ENCODE results near the gene MAD1L1. TPM values are rescaled to one million over a fixed set of nuclear protein-coding genes. Genes with fewer than 3 reads are reported as not detected.

The MAD1L1 gene
- total and polyA plus RNA-seq, 2 of the 4 experiments (the other 2 are of a cell fraction), result 29.0 to 40.9 TPM

- Histone ChIP-seq H3K14ac (replicated peaks; ENCODE audit: low read depth, low read length) (no peak overlapping the region), H2BK15ac (ENCODE audit: low read depth, low read length) (no peak overlapping the region), H4K91ac (ENCODE audit: insufficient read depth, low read depth, low read length) (no peak overlapping the region), H3K4ac (ENCODE audit: low read depth, low read length) (no peak overlapping the region), H3K23ac (ENCODE audit: low read depth, low read length) (no peak overlapping the region), H2AK9ac (replicated peaks; ENCODE audit: low read depth, low read length, poor library complexity) (no peak overlapping the region), H2AFZ (replicated peaks; ENCODE audit: low read length, poor library complexity) (no peak overlapping the region), H4K5ac (ENCODE audit: low read depth, low read length) (no peak overlapping the region), H3K4me2 (ENCODE audit: low read depth, low read length) (no peak overlapping the region), H2BK20ac (ENCODE audit: low read depth, low read length) (no peak overlapping the region), H3K36me3 (ENCODE audit: control insufficient read depth, insufficient read depth, low read length) (no peaks in the 10 kb centered on the region), H3K27me3 (ENCODE audit: control insufficient read depth, insufficient read depth, low read length) (no peaks in the 10 kb centered on the region; the same call in 1 of the 2 replicates), H4K20me1 (ENCODE audit: insufficient read depth, low read length) (no peaks in the 10 kb centered on the region), H3K9ac (ENCODE audit: low read depth, low read length) (no peak overlapping the region), H2BK5ac (ENCODE audit: low read depth, low read length, poor library complexity, severe bottlenecking) (no peak overlapping the region), H3K9me1 (ENCODE audit: insufficient read depth, low read length) (no peaks in the 10 kb centered on the region), H2BK120ac (ENCODE audit: low read depth, low read length) (no peak overlapping the region), H2AK5ac (ENCODE audit: low read depth, low read length) (no peak overlapping the region), H3K79me1 (ENCODE audit: low read depth in 1 of 2, low read length in 2 of 2) (no peaks in the 10 kb centered on the region), H3K56ac (ENCODE audit: extremely low read depth, insufficient read depth, low read length) (no peak overlapping the region), H3K27ac (ENCODE audit: insufficient read depth, low read length) (no peak overlapping the region), H4K8ac (ENCODE audit: low read depth in 2 of 2, low read length in 2 of 2) (no peak overlapping the region), H3K4me1 (ENCODE audit: control insufficient read depth, insufficient read depth, low read length) (no peaks in the 10 kb centered on the region), H3K18ac (ENCODE audit: low read depth, low read length) (no peak overlapping the region), H3K4me3 (ENCODE audit: insufficient read depth, low read depth, low read length) (no peak overlapping the region), H3K9me3 (ENCODE audit: control insufficient read depth, insufficient read depth, low read length) (peaks cover 2% of the 10 kb centered on the region; the same call in 1 of the 2 replicates)
- dilution Hi-C loops (cut with HindIII; ENCODE audit: low sequenced_read_pairs, unreplicated experiment) (no loop called here), intact Hi-C loops (cut with micrococcal nuclease) (no loop called here), in situ Hi-C loops (cut with MboI; ENCODE audit: low sequenced_read_pairs) (no loop called here)
- 90% methylated on average over 2 of the region's 6 CpGs; no CpG with 5 or more reads in 1 of the 2 experiments for WGBS, 2 experiments (ENCODE audit: extremely low coverage in 2 of 2, insufficient read length in 1 of 2)
- no peak for ATAC-seq (ENCODE audit: low read depth)
- no peak for DNase-seq
- no TSS peak for BruUV-seq (replicated peaks)
- ChIA-PET CTCF (no interaction called here), POLR2A (ENCODE audit: unreplicated experiment) (interaction anchor here (0.6 kb wide), 1 partner anchor 556 kb away, joined by 4 read pairs; no protein-coding TSS in a partner anchor)
- TF ChIP-seq NFE2L2 (IDR thresholded peaks at IDR 0.05; ENCODE audit: low read depth, low read length) (no peak), RFX5 (IDR thresholded peaks at IDR 0.05; ENCODE audit: low read depth, low read length) (no peak), FOS (IDR thresholded peaks at IDR 0.05; ENCODE audit: low read depth, low read length) (no peak), SMC3 (IDR thresholded peaks at IDR 0.05; ENCODE audit: low read depth, low read length) (no peak), CHD1 (IDR thresholded peaks at IDR 0.05; ENCODE audit: low read depth, low read length) (no peak), POLR2A (IDR thresholded peaks at IDR 0.05; ENCODE audit: low read depth, low read length) (no peak), CEBPB (IDR thresholded peaks at IDR 0.05; ENCODE audit: low read depth, low read length) (no peak), USF2 (IDR thresholded peaks at IDR 0.05; ENCODE audit: low read depth, low read length) (no peak), RCOR1 (IDR thresholded peaks at IDR 0.05; ENCODE audit: insufficient replicate concordance, low read length) (no peak), MXI1 (IDR thresholded peaks at IDR 0.05; ENCODE audit: borderline replicate concordance, low read depth, low read length) (no peak), CTCF (conservative IDR thresholded peaks at IDR 0.05; ENCODE audit: low read depth, low read length) (no peak), ELK1 (IDR thresholded peaks at IDR 0.05; ENCODE audit: borderline replicate concordance, low read depth, low read length) (no peak), RAD21 (IDR thresholded peaks at IDR 0.05; ENCODE audit: low read length) (no peak), BHLHE40 (IDR thresholded peaks at IDR 0.05; ENCODE audit: low read depth, low read length) (no peak), MAFK (IDR thresholded peaks at IDR 0.05; ENCODE audit: low read depth, low read length) (no peak), MAZ (IDR thresholded peaks at IDR 0.05; ENCODE audit: borderline replicate concordance, low read depth, low read length) (no peak)
Measured at GRCh38 chr7:1777122-1777521, 455.6 kb downstream of the MAD1L1 start.
